Measurements from ENCODE around the gene RPL21.
"Not testable (repeated sequence)": the region's sequence is repeated elsewhere in the genome, so short reads cannot be mapped to it uniquely, and the experiment has no call there.

The RPL21 gene

DNA sequence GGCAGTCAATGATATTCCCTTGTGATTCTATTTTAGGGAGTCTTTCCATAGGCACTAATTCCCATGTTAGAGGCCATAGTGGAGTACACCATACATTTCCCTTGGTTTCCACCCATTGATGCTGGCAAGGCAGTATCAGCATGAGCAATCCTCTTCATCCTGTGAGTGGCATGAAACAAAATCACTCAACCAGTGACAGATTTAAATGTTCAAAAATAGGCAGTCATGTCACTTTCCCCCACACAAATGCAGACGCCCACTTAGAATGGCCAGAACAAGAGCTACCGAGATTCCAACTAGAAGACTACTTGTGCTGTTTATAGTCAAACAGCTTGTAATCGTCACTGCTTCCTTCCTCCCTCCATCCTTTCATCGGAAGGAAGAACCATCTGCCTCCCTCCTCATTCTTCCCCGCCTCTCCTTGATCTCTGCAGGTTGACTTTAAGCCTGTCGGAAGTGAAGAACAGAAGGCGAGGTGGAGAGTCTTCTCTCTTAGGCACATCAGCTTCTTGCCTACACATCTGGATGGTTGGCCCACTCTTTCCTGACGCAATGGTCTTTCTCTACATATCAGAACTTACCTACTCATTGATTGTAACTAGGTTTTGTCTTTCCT is 41.8 kb downstream of the RPL21 start:
- no peak for DNase-seq

DNA sequence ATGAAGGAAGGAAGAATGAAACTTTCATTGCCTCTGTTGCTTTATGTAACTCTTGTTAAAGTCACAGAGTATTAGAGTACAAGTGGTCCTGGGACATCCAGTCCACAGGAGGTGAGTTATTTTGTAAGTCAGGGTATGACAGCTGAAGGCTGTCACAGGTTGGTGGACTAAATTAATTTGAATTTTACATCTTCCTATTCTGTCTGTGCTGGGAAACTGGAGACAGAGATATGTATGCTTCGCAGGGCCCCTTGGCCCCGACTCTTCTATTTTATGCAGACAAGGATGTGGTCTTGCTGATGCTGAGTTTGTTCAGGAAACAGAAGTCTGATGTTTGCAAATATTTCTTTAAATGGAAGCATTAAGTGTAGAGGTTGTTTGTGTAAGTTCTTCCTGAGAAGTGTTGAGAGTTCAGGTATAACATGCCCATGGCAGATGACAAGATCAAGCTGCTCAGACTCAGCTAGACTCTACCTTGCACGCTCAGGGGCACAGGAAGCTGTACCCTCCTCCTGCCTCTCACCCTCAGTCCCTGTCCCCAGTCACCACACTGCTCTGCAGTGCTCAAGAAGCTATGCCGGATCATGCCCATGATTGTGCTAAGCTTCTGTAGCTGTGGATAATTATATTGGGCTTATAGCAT is 42.6 kb downstream of the RPL21 start:
- no peak for DNase-seq

DNA sequence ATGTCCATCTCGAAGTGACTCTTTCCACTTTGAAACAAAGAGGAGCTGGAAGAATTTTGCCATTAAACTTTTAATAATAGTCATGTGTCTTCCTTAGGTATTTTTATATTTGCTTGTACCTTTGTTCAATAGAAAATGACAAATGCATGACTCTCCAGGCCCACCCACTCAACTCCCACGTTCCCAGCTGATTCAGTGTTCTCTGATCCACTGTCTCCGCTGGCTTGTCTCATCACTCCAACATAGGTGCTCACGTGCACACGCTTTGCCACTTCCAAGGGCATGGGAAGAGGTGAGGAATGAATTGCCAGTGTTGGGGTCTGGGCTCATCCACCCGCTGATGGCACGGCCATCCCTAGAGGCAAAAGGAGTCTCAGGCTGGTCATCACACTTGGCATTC is 43.7 kb downstream of the RPL21 start:
- peak; percentile 37 for DNase-seq

DNA sequence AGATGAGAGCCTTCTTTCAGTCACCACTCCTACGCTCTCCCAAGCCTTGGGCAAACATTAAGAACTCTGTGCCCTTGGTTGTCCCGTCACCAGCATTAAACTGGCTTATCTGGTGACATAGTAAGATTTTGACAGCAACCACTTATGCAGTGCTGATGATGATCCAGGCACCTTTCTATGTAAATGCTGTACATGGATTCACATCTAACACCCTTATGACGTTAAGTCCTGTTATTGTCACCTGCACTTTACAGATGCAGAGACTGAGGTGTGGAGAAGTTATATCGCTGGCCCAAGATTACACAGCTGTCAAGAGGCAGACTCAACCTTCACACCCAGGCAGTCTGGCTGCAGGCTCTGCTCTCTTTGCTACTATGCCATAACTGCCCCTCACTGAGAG is 44.3 kb downstream of the RPL21 start:
- no peak for DNase-seq

DNA sequence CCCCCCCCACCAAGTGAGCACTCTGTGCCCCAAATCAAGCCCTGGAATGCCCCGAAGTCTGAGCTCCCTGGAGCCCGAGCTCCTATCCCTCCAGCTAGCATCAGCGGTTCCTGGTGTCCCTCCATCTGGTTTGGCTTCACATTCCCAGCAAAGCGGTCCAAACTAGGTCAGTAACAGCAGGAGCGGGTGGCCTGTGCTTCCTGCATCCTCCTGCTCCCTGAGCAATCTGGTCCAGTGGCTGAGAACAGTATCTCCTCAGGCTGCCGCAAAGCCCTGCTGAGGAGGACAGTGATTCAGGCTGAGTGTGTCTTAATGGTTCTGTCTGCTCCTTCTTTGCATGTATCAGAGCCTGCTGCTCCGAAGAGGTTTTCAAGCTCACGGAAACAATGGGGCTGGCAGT is 45.1 kb downstream of the RPL21 start:
- no peak for DNase-seq

DNA sequence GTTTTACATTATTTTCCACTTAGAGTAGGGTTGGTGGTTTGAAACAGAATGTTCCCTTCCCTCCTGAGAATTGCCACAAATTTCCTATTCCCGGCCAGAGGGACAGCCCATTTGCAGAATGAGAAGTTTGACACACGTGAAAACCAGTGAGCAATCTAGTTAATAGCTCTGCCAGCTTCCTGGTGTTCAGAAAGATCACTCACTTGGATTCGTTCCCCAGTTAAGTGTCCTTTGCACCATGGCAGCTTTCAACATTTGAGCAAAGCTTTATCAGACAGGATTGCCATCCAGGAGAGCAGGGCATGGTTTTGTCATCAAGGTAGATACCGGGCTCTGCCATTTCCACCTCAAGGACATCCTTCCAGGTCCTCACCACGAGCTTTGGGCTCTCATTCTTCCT is 47.5 kb downstream of the RPL21 start:
- no peak for DNase-seq

DNA sequence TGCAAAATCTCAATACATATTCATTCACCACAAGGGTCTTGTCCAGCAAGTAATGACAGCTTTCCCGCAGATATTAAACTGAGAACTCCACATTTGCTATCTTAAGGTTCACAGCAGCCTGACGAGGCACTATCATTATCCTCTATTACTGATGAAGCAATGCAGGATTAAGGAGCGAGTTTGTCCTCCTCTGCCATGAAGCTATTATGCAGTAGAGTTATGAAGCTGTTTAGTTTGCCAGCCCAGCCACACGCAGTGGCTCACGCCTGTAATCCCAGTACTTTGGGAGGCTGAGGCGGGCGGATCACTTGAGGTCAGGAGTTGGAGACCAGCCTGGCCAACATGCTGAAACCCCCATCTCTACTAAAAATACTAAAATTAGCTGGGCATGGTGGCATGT is 49.0 kb downstream of the RPL21 start:
- DNase-seq: not testable (repeated sequence)

DNA sequence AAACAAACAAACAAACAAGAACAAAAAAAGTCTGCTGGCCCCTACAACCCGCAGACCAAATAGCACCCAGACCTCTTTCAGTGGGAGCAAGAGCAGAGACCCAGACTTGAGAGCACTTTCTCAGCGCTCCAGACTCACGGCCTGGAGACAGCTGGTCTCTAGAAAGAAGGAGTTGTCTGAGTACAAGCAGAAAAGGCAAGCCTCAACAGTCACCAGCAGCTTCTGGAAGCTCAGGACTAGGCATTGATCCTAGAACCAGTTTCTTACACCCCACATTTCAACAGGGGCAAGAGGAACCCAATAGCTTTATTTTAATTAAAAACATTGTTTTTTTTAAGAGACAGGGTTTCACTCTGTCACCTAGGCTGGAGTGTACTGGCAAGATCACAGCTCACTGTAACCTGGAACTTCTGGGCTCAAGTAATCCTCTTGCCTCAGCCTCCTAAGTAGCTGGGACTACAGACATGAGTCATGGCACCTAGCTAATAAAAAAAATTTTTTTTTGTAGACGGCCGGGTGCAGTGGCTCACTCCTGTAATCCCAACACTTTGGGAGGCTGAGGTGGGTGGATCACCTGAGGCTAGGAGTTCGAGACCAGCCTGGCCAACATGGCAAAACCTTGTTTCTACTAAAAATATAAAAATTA is 49.7 kb downstream of the RPL21 start:
- no peak for DNase-seq

DNA sequence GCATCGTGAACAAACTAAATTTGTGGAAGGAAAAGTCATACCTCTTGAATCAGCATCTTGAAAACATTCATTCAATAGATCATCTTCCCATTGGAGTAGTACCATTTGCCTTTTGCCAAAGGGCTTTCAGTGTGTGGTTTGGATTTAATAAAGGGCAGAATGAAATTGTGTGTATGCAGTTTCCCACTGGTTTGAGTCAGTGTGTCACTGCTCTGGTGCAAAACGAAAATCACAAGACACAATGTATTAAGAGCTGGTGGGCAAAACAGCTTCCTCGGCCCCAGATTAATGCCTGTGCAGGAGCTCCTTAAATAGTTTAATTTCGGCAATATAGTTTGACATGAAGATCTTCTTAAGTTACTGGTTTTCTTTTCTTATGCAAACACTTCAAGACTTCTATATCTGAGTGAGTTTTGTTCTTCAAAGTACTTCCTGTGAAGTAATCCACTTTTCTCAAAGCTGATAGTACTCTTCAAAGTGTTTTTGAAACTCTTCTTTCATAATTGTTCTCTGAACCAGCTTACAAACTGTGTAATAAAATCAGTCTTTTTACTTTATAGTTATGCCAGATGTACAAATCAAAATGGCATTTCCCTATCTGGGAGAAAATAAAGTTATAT is 51.4 kb downstream of the RPL21 start:
- no peak for DNase-seq

DNA sequence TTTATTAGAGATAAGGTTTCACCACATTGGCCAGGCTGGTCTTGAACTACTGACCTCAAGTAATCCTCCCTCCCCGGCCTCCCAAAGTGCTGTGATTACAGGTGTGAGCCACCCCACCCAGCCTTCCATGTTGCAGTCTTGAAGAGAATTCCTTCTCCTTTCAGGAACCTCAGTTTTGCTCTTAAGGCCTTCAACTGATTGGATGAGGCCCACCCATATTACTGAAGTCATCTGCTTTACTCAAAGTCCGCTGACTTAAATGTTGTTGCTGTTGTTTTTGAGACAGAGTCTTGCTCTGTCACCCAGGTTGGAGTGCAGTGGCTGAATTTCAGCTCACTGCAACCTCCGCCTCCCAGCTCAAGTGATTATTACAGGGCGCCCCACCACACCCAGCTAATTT is 52.7 kb downstream of the RPL21 start:
- DNase-seq: no peak

DNA sequence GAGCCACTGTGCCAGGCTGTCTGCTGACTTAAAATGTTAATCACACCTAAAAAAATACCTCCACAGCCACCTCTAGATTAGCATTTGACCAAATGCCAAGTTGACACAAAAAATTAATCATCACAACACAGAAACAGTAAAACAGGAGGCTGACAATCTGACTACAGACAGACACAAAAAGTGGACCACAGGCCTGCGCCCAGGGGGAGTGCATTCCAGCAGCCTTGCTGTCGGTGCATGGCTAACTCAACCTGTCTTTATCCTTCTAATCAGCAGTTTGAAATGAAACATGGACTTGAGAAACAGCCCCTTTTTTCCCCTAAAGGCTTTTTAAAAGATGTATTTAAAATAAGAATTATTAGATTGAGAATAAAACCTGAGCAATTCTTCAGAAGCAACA is 53.3 kb downstream of the RPL21 start:
- DNase-seq: no peak
